T1000 (cell line): ENCODE measurements around the gene NDUFA11.

Experiments used
- DNase-seq: peaks from one replicate; lab custom pipeline; 2025; ENCODE audit warnings: mixed read lengths; lab: John Stamatoyannopoulos, UW

Gene NDUFA11

DNA sequence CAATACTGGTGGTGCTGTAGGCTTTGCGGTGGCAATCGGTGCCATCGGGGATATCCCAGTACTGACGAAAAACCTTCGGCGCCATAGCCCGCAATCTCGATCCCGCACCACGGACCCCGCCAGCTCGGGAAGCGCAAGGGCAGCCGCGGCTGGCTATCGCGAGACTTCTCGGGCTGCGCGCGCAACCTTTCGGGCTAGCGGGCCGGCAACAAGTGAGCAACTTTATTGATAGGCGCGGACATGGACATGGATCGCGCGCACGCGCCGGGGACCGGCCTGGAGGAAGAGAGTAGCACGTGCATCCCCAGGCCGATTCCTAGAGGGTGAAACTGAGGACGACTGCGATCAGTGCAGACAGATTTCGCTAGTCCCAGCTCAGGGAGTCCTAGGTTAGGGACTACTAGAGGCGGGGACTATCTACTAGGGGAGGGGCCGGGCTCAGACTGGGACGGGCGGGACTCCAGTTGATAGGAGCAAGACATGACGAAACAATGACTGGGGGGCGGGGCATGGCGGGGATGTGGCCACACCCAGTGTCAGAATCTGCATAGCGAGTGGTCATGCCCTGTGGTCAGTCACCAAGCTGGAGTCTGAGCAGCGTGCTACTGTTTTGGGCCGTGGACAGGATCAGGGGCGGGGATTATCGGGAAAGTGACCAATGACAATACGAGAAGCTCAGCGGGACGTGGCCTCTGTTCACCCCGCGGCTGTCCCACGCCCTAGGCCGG lies at the start of gene NDUFA11:
Gene NDUFA11 (minus strand): TSS at position 167 of the 728 bp plus-strand sequence. CDS start 82 bp downstream, at position 85.
- peak; percentile 96 for DNase-seq

DNA sequence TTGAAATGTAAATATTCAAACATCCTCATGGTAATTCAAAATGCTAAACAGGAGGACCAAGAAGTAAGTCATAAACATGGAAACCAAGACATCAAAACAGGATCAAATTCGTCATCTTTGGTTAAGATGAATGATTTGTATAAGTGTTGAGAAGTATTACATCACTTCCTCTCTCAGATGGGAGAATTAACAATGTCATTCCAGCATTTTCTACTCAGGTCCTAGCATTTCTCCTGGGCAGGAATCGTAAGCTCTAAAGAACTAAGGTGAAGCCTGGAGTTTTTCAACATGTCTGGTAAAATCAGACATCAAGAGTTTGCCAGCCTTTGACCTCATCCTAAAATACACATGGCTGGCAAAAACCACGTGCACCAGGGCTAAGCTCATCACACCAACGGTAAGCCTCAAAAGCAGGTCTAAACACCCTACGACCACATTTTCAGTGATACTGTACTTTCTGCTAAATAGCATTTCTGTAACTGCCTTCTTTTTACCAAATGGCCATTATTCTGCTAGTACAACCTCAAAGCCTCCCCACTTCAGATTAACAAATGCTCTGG lies 49.5 kb upstream of the NDUFA11 start:
- no peak for DNase-seq

DNA sequence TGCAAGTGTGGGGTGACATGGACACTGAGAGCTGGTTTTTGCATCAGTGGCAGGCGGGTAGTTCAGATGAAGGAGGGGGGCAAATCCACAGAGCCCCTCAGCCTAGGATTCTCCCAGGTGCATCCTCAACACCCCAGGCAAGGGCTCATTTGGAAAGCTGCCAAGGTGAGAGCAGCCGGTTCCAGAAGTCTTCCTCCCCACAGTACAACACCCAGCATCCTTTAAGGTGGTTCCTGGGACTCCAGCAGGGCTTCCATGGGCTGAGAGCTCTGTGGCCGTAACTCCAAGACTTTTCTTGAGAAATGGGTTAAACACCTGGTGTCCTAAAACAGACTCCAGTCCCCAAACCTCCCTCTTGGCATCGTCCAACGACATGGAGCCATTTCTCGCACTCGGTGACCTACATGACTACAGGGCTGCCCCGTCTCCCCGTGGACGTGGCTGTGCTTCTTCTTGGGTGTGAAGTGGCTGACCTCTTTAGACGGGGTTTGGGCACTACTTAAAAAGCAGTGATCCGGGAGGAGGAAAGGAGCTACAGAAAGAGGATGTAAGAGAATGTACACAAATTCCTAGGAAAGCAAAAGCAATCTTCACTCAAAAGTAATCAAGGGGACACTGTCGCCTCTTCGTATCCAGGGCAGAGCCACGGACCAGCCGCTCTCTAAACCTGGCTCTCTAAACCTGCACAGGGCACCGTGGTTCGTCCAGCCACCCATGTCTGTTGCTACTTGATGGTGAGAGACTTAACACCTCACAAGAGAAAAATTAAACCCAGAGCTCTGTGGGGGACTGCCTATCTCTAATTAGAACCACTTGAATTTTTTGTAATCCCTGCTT lies 48.8 kb upstream of the NDUFA11 start:
- DNase-seq, result no peak

DNA sequence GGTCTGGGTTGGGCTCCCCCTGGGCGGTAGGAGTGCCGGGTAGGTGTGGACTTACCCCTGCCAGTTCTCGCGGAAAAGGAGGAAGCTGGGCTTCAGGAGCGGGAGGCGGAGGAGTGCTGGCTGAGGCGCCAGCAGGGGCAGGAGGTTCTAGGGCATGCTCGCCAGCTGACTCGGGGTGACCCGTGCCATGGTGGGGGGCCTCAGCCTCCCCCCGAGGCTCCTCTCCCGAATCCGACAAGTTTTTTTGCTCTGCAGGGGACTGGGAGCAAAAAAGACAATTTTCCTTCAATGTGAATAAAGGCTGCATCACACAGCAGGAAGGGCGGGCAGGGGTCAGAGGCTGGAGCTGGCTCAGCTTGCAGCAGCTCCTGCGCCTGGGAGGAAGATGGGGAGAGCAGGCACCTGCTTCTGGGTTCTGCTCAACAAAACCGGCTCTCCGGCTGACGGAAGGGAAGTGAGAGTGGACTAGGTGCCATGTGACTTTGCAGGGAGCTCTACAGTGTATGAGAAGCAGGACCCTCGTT lies 47.8 kb upstream of the NDUFA11 start:
- no peak for DNase-seq

DNA sequence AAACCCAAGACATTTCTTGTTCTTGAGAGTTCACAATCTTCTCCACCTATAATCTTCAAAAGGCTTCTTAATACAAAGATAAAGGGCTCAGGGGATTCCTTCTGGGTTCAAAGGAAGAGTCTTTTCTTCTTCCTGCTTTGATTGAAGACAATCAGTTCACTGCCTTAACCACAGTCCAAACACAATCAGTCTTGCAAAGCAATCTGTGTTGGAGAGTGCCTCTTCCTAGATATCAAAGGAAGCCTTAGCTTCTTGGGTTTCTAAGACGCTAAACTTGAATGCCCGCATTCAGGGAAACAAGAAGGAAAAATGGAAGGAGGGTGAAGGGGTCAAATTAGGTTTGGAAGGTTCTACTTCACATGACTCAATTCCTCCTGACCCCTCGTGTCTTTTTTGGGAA lies 47.2 kb upstream of the NDUFA11 start:
- DNase-seq, result no peak

DNA sequence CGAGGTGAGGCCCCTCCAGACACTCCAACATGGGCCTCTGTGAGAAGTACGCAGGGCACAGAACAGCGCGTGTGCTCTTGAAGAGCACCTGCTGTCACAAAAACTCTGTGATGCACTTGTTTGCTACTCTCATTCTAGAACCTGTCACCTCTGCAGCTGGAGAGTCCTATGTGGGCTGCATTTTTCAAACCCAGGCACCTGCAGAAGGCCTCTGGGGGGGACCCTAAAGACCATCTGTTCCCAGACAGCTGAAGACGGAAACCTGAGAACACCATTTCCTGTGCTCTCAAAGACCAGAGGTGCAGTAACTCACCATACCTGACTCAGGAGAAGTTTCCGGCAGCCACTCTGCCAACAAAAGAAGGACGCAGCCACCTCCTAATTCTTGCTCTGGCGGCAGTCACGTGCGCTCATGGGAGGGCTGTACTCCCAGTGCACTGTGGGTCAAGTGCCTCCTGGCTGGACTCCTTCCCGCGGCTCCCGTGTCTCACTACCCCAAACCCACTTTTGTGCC lies 46.3 kb upstream of the NDUFA11 start:
- no peak for DNase-seq

DNA sequence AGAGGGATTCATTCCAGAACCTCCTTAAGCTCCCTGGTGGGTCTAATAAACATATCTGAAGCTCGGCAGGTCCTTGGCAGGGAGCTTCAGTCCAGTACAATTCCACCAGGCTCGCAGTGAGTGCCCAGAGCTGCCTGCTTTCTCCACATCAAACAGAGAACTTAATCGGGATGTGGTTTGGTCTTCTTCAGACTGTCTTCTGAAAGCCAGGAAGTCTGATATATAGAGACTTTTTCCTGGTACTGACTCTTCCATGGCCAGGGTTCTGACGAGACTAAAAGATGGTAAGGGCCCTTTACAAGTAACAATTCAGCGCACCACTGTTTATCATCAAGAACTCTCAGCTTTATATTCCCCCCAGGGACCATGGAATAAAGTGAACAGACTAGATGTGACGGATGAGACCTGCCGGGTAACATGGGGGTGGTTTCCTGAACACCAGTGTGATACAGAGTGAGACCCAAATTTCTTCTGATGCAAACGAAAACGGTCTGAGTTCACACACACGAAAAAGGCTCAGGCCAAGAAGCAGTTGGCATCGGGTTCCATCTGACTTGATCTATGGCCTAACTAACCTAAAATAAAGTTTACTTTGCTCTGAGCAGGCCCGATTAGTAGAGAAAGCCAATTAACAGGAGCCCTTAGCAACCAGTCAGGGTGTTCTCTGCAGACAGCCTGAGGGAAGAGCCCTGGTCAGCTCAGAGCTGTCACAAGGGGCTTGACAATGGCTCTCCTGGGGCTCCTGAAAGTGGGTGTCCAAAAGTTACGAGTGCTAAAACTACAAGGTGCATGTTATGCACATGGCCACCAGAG lies 45.4 kb upstream of the NDUFA11 start:
- no peak for DNase-seq

DNA sequence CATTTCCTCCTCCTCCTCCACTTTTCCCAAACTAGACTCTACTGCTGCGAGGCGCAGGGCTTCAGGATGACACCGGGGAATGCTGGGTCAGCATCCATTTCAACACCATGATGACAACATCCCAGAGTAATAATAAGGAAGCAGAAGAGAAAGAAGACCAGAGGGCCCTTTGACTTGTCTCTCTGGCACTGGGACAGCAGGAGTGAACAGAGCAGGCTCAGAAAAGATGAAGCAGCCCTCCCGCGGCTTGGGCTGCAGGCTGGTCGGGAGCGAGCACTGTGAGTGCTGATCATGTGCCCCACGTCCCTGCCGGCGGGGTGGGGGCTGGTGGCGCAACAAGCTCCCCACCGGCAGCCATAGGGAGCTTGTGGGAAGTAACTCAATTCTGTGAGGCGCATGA lies 43.8 kb upstream of the NDUFA11 start:
- no peak for DNase-seq

DNA sequence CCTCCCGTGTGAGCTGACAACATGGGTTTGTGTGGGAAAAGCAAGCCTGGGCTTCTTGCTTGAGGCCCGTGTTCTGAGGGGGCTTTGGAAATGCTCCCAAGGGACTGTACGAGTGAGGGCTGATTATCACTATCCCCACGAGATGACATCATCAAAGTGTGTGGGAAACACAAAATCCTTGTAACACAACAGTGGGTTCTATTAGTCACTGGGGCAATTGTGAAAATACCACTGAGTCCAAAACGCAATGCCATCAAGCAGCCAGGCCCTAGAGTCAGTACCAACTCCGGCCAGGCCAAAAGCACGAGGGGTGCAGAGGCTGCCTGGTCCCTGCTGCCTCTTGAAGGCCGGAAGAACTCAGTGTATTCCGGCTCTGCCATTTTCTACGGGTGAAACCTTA lies 40.0 kb upstream of the NDUFA11 start:
- DNase-seq, result no peak

DNA sequence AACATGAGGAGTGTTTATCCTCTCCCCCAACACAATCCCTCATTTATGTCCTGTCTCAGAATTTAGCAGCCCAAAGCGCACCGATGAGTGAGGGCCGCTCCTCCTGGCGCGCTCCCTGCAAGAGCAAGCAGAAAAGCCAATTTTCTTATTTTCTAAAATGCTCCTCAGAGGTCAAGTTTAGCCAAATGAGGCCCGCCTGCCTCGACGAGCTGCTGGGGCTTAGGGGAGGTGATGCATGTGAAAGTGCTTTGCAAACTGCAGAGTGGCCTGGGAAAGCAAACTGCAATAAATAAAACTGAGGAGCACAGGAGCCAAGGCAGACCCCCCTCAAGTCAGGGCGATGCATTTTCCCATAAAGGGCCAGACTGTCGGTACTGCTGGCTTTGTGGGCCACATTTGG lies 39.5 kb upstream of the NDUFA11 start:
- DNase-seq, result no peak

DNA sequence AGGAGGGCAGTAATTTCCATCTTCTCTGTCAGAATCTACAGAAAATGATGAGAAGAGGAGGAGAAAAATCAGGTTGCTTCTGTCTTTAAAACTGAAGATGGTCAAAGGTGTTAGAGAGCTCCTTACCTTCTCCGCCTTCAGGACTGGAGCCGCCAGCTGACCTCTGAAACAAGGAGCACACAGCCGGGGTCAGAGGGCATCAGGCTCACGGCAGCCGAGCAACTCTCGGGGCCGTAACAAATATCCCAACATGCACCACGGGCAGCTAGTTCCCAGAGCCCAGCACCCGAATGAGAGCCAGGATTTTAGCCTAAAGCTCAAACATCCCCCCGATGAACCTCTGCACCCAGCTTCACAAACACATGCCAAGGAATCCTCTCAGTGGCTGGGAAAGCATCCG lies 38.1 kb upstream of the NDUFA11 start:
- DNase-seq, result no peak

DNA sequence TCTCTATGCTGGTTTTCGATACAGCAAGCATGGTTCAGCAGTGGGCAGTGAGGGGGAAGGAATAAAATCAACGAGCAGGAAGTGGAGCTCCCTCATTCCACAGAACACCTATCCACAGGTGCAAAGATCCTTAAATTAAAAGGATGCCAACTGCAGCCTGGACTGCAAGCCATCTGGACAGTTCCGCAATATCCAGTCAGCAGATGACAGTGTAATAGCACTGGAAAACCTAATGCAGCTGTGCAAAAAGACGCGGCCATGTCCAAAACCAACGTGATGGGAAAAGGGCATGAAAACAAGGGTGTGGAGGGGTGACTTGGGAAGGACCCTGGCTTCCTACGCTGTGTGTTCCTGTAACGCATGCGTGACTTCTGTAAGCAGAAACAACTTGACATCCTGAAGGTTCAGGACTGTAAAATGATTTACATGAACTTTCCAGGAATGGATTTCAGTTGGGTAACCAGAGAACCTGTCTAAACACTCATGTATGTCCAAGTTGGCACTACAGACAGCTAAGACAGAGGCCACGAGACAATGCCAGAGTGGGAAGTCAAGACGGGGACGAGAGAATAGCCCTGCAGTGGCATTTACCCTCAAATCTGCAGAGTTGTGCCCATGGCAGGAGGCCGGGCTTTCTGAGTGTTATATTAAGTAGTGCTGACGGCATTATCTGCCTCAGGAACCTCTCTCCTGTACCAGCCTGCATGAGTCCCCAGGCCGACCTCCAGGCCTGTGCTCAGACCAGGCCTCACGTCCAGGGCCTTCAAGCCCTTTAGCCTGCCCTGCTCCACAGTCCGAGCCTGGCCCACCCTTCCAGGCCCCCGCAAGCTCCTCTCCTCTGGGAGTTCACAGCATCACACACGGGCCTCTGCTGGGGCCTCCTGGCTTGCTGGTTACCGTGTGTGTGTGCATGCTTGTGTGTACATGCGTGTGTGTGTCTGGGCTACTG lies 36.9 kb upstream of the NDUFA11 start:
- no peak for DNase-seq

DNA sequence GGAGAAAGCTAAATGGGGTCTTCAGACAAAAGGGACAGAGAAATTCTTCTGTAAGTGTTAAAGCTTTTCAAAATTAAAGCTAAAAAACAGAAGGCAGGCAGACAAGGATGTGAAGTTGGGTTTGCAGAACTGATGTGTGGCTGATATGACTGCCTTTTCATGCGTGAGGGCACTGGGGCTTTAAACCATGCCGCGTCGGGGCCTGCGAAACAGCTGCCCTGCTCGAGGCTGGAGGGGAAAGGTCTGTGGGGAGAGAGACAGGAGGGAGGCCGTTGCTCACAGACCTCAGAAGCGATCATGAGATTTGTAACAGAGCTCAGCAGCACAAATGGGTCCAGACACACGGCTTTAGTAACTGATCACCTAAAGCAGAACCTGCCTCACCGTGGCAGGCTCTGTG lies 34.0 kb upstream of the NDUFA11 start:
- DNase-seq, result no peak

DNA sequence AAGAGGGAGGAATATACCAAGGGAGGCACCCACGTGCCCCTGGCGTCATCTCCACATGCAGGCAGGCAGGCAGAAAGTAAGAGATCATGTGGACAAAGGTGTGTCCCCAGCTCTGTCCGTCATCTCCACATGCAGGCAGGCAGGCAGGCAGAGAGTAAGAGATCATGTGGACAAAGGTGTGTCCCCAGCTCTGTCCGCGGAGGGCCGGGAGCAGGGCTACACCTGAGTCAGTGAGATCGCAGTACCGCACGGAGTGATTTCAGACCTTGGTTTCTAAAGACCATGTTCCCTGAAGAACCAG lies 32.7 kb upstream of the NDUFA11 start:
- no peak for DNase-seq

DNA sequence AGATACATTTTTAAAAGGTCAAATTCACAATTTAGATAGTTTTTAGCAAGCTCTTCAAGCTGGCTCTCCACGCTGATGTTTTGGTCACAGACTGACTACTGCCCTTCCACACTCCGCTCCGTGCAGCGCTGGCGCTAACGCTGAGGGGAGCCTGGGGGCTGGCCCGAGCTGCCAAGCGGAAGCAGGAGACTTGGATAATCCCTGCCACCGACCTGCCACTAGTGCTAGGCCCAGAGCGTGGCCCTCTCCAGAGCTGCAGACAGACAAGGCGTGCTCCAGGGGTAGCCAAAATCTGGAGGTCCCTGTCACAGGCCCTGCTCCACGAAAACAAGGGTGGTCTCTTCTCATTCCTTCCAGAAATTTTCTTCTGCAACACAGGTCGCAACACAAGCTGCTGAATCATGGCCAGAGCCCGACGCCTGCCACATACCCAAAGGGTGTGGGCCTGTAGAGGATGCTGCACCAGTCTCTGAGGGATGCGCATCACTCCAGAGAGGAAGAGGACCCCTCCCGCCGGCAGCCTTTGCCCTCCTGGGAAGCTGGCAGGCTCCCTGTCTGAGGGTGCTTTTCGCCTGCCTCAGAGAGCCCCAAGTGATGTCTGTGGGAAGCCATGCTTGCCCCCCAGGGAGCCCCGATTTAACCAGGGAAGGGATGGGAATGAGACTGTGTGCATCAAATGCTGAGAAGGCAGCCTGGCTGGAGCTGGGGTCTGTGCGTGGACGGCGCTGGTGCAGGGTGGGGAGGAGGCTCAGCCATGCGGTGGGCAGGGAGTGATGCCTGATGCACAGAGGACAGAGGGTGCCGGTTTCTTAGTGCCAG lies 32.1 kb upstream of the NDUFA11 start:
- peak; percentile 27 for DNase-seq

DNA sequence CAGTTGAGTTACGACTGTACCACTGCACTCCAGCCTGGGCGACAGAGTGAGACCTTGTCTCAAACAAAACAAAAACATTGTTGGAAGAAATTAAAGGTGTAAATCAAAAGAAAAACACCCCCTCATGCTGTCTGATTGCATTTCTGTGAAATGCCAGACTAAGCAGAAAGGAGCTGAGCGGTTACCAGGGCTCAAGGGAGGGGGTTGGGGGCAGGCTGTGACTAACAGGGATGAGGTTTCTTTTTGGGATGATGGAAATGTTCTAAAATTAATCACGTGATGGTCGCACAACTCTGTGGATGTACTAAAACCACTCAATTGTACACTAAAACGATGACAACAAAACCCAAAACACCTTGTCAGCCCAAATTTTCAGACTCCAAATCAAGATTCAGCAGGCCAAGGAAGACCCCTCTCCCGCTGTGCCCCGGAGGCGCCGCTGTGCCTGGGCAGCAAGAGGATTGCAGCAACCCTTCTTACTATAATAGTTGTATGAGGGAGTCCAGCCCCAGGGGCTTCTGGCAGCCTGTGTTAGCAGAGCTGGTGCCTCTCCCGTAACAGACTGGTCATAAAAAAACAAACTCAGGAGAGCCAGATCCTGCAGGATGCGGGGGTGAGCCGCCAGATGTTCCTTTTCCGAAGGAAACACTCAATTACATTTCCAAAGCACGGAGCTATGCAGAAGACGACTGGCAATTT lies 31.3 kb upstream of the NDUFA11 start:
- peak; percentile 29 for DNase-seq

DNA sequence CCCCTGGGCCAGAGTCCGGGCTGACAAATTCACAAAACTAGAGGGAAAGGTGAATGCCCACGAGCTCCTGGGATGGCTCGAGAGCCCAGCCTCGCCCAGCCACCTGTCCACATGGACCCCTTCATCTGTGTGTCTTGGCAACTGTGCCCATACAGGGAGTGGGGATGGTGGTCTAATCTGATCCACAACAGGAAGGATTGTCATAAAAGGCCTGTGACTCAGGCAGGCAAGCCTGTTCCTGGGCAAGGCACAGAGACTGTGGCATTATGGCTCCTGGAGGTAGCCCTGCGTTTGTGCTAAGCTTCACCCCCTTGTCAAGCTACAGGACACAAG lies 30.4 kb upstream of the NDUFA11 start:
- no peak for DNase-seq

DNA sequence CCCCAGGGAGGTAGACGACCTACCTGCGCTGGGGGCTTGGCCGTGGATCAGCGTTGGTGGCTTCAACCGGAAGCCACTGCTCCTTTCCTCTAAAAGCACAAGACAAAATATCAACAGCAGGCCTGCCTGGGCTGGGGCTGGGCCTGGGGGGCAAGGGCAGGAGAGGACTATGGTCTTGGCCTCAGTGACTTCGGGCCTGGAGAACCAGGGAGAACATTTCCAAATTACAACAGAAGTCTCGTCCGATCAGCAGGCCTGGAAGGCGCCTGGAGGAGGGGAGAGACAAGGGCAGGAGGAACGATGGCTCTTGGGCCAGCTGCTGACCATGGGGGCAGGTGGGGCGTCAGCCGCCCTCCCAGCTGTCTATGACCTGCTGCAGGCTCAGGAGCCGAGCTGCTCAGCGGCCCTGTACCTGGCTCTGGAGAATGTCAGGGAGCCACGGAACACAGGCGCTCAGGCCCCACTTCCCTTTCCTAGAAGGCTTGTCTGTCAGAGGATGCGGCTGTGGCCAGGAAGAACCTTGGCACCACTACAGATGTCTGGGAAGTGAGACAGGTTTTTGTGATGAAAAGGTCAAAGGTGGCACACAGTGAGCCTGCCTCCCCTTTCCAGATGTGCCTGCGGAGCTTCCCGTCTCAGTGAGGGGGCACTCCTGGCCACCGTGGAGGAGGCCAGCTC lies 29.9 kb upstream of the NDUFA11 start:
- DNase-seq, result no peak
